Activated naive CD4-positive, alpha-beta T cell treated with anti-CD3 and anti-CD28 coated beads for 36 hours (primary cell): ENCODE results near the gene BORCS5. TPM values are rescaled to one million over a fixed set of nuclear protein-coding genes. Genes with fewer than 3 reads are reported as not detected.

Experiments
- CTCF ChIA-PET: fragments of 350-600 bp; sonication (Branson Sonifier 250); formaldehyde crosslinking; loops from one replicate; lab custom pipeline; 2021; ENCODE audit warnings: antibody characterized with exemption; lab: Charles Lee
- DNase-seq: peaks from one replicate; pipeline ENCODE4 v3.0.0-alpha.2; 2020
- H3K27ac Mint-ChIP-seq: one replicate; pipeline ENCODE4 v1.8.0; 2021; ENCODE audit warnings: mild to moderate bottlenecking, mixed read lengths
- H3K27me3 Mint-ChIP-seq: one replicate; pipeline ENCODE4 v1.8.0; 2021; ENCODE audit warnings: low read depth, mixed read lengths
- H3K36me3 Mint-ChIP-seq: one replicate; pipeline ENCODE4 v1.8.0; 2021; ENCODE audit warnings: low read depth, mixed read lengths
- H3K4me1 Mint-ChIP-seq: one replicate; pipeline ENCODE4 v1.8.0; 2021; ENCODE audit warnings: low read depth, mixed read lengths
- H3K4me3 Mint-ChIP-seq: one replicate; pipeline ENCODE4 v1.8.0; 2021; ENCODE audit warnings: mild to moderate bottlenecking, moderate library complexity, mixed read lengths
- H3K9me3 Mint-ChIP-seq: one replicate; pipeline ENCODE4 v1.8.0; 2021; ENCODE audit warnings: mixed read lengths
- intact Hi-C: fragments of 100-400 bp; cut with micrococcal nuclease; formaldehyde crosslinking; loops from one replicate; pipeline ENCODE4 v1.15.1; 2023
- total RNA-seq, 2 experiments: library from RNA; stranded (reverse); gene quantifications; one replicate each; pipeline ENCODE4 v1.2.3, GENCODE V29; 2021

Gene BORCS5
- total RNA-seq, 2 experiments from 2014 or later, result 31.2 to 35.6 TPM

GRCh38 chr12:12454315-12454714 is 97.4 kb downstream of the BORCS5 start:
- H3K4me3 Mint-ChIP-seq, result no peak overlapping the region
- no peak for DNase-seq
- H3K36me3 Mint-ChIP-seq, result peaks cover 2% of the 10 kb centered on the region
- no peak overlapping the region for H3K27ac Mint-ChIP-seq
- H3K27me3 Mint-ChIP-seq, result no peaks in the 10 kb centered on the region
- no peaks in the 10 kb centered on the region for H3K9me3 Mint-ChIP-seq
- H3K4me1 Mint-ChIP-seq, result peaks cover 29% of the 10 kb centered on the region
- intact Hi-C loops, result no loop called here
- CTCF ChIA-PET, result interaction anchor here (0.6 to 2.8 kb wide), 3 partner anchors 12 to 109 kb away, joined by 3 to 9 read pairs (median 5); partner anchors contain the start of gene DUSP16

GRCh38 chr12:12456637-12457036 is 99.8 kb downstream of the BORCS5 start:
- Mint-ChIP-seq H3K36me3 (peaks cover 2% of the 10 kb centered on the region), H3K4me3 (peak overlapping the region; percentile 17), H3K4me1 (peaks cover 51% of the 10 kb centered on the region), H3K27ac (peak overlapping the region; percentile 76), H3K27me3 (no peaks in the 10 kb centered on the region), H3K9me3 (no peaks in the 10 kb centered on the region)
- intact Hi-C loops, result loop anchor here (1.0 kb wide), 2 partner anchors 14 to 19 kb away; no protein-coding TSS in a partner anchor
- DNase-seq, result no peak
- CTCF ChIA-PET, result interaction anchor here (0.6 to 2.8 kb wide), 8 partner anchors 9 to 150 kb away, joined by 3 to 9 read pairs (median 4); no protein-coding TSS in a partner anchor

- peak overlapping the region; percentile 90 for H3K27ac Mint-ChIP-seq
- H3K4me3 Mint-ChIP-seq, result peak overlapping the region; percentile 35
- H3K36me3 Mint-ChIP-seq, result peaks cover 13% of the 10 kb centered on the region
- no peaks in the 10 kb centered on the region for H3K27me3 Mint-ChIP-seq
- H3K9me3 Mint-ChIP-seq, result no peaks in the 10 kb centered on the region
- DNase-seq, result peak; percentile 71
- H3K4me1 Mint-ChIP-seq, result peaks cover 79% of the 10 kb centered on the region
- CTCF ChIA-PET, result interaction anchor here (0.6 to 2.1 kb wide), 11 partner anchors 10 to 100 kb away, joined by 3 to 10 read pairs (median 3); no protein-coding TSS in a partner anchor
- intact Hi-C loops, result loop anchor here (1.0 to 5.0 kb wide), 6 partner anchors 14 to 146 kb away; partner anchors contain the start of gene DUSP16
Measured at GRCh38 chr12:12460935-12461922, 104.4 kb downstream of the BORCS5 start.

DNA sequence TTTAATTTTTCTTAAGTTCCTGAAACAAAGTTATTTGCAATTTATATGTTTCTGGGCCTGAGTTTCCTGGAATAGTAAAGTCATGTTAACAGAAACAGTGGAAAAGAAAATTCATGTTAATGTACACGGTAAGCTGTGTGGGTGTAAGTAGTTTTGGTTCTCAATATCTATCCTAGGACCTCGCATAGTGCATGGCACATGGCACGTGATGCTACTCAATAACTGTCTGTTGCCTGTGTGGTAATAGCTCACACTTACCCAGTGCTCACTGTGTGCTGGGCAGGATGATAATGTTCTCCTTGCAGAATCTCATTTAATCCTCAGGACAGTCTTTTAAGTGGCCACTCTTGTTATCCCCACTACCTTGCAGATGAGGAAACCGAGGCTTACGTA is 105.0 kb downstream of the BORCS5 start:
- Mint-ChIP-seq H3K9me3 (no peaks in the 10 kb centered on the region), H3K4me3 (peak overlapping the region; percentile 9), H3K27ac (peak overlapping the region; percentile 90), H3K27me3 (no peaks in the 10 kb centered on the region), H3K4me1 (peaks cover 79% of the 10 kb centered on the region), H3K36me3 (peaks cover 17% of the 10 kb centered on the region)
- CTCF ChIA-PET, result interaction anchor here (0.7 to 2.1 kb wide), 11 partner anchors 9 to 100 kb away, joined by 3 to 10 read pairs (median 3); no protein-coding TSS in a partner anchor
- peak; percentile 45 for DNase-seq
- intact Hi-C loops, result loop anchor here (1.0 to 5.0 kb wide), 6 partner anchors 13 to 145 kb away; partner anchors contain the start of gene DUSP16

- H3K4me3 Mint-ChIP-seq, result no peak overlapping the region
- intact Hi-C loops, result no loop called here
Measured at GRCh38 chr12:12465522-12465921, 108.6 kb downstream of the BORCS5 start.

GRCh38 chr12:12466157-12466556 is 109.3 kb downstream of the BORCS5 start:
- intact Hi-C loops, result loop anchor here (1.0 kb wide), 1 partner anchor 8 kb away; no protein-coding TSS in a partner anchor
- peaks cover 65% of the 10 kb centered on the region for H3K4me1 Mint-ChIP-seq
- H3K27ac Mint-ChIP-seq, result peak overlapping the region; percentile 84
- no peaks in the 10 kb centered on the region for H3K27me3 Mint-ChIP-seq
- peak overlapping the region; percentile 7 for H3K4me3 Mint-ChIP-seq
- CTCF ChIA-PET, result interaction anchor here (1.2 to 2.2 kb wide), 4 partner anchors 10 to 89 kb away, joined by 4 to 8 read pairs (median 6); no protein-coding TSS in a partner anchor
- H3K36me3 Mint-ChIP-seq, result peaks cover 43% of the 10 kb centered on the region
- no peaks in the 10 kb centered on the region for H3K9me3 Mint-ChIP-seq
- DNase-seq, result peak; percentile 69

More at GRCh38 chr12:12465522-12465921, 108.6 kb downstream of the BORCS5 start:
- H3K4me1 Mint-ChIP-seq, result peaks cover 72% of the 10 kb centered on the region
- peaks cover 40% of the 10 kb centered on the region for H3K36me3 Mint-ChIP-seq
- no peaks in the 10 kb centered on the region for H3K27me3 Mint-ChIP-seq
- H3K27ac Mint-ChIP-seq, result peak overlapping the region; percentile 20
- no peak for DNase-seq
- H3K9me3 Mint-ChIP-seq, result no peaks in the 10 kb centered on the region
- CTCF ChIA-PET, result interaction anchor here (0.6 to 2.2 kb wide), 6 partner anchors 9 to 273 kb away, joined by 3 to 8 read pairs (median 4); partner anchors contain the start of gene DUSP16

DNA sequence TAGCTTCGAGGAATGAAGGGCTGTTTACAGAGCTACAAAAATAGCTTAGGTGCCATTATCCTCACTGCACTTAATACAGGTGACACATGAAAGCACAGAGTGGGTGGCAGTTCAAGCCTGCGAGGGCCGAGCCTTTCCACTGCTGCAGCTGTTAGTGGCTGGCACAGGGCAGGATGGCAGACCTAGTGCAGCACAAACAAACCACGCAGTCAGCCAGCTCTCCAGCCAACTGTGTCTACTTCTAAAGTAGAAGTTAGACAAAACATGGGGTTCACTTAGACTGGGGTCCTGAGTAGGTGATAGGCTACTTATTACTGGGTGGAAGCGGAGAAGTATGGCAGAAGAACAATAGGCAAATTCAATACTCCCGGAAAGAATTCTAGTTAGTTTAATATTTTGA is 110.4 kb downstream of the BORCS5 start:
- H3K27me3 Mint-ChIP-seq, result no peaks in the 10 kb centered on the region
- peak overlapping the region; percentile 55 for H3K27ac Mint-ChIP-seq
- H3K9me3 Mint-ChIP-seq, result no peaks in the 10 kb centered on the region
- peaks cover 54% of the 10 kb centered on the region for H3K4me1 Mint-ChIP-seq
- peaks cover 48% of the 10 kb centered on the region for H3K36me3 Mint-ChIP-seq
- peak; percentile 47 for DNase-seq
- no peak overlapping the region for H3K4me3 Mint-ChIP-seq
- CTCF ChIA-PET, result interaction anchor here (1.7 kb wide), 1 partner anchor 90 kb away, joined by 8 read pairs; no protein-coding TSS in a partner anchor
- intact Hi-C loops, result no loop called here

GRCh38 chr12:12467688-12468261 is 110.9 kb downstream of the BORCS5 start:
- H3K4me3 Mint-ChIP-seq, result no peak overlapping the region
- H3K9me3 Mint-ChIP-seq, result no peaks in the 10 kb centered on the region
- CTCF ChIA-PET, result no interaction called here
- peak; percentile 23 for DNase-seq
- peak overlapping the region; percentile 55 for H3K27ac Mint-ChIP-seq
- no peaks in the 10 kb centered on the region for H3K27me3 Mint-ChIP-seq
- intact Hi-C loops, result no loop called here
- peaks cover 53% of the 10 kb centered on the region for H3K4me1 Mint-ChIP-seq
- H3K36me3 Mint-ChIP-seq, result peaks cover 48% of the 10 kb centered on the region

GRCh38 chr12:12468575-12468974 is 111.7 kb downstream of the BORCS5 start:
- CTCF ChIA-PET, result no interaction called here
- intact Hi-C loops, result no loop called here
- no peaks in the 10 kb centered on the region for H3K27me3 Mint-ChIP-seq
- DNase-seq, result no peak
- no peaks in the 10 kb centered on the region for H3K9me3 Mint-ChIP-seq
- no peak overlapping the region for H3K27ac Mint-ChIP-seq
- H3K36me3 Mint-ChIP-seq, result peaks cover 47% of the 10 kb centered on the region
- no peak overlapping the region for H3K4me3 Mint-ChIP-seq
- H3K4me1 Mint-ChIP-seq, result peaks cover 50% of the 10 kb centered on the region

GRCh38 chr12:12469386-12469785 is 112.5 kb downstream of the BORCS5 start:
- Mint-ChIP-seq H3K9me3 (no peaks in the 10 kb centered on the region), H3K27me3 (no peaks in the 10 kb centered on the region), H3K27ac (no peak overlapping the region), H3K36me3 (peaks cover 50% of the 10 kb centered on the region), H3K4me3 (no peak overlapping the region), H3K4me1 (peaks cover 53% of the 10 kb centered on the region)
- no peak for DNase-seq
- intact Hi-C loops, result no loop called here
- CTCF ChIA-PET, result no interaction called here

DNA sequence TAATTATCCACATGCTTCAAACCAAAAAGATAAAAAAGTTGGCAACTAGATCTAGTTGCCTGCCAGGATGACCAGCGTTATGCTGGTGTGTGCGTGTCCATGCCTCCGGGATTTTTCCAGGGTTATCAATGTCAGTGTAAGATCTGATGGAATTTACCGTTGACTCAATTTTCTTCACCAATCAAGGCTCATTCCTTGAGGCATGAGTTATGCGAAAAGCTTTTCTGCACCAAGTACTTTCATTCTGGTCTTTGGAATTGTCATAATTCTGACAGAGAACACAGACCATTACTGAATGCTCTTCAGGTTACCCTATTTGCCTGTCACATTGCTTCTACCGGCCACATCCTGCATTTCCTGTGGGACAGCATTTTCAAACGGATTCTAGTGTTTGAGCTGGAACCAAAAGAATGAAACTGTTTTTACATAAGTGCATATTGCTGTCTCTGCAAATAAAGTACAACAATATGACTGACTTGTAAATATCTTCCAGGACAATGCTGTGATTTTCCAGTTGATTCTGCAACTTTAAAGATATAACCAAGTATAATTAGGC is 114.0 kb downstream of the BORCS5 start:
- no peaks in the 10 kb centered on the region for H3K9me3 Mint-ChIP-seq
- H3K27me3 Mint-ChIP-seq, result no peaks in the 10 kb centered on the region
- peaks cover 54% of the 10 kb centered on the region for H3K4me1 Mint-ChIP-seq
- DNase-seq, result no peak
- peaks cover 53% of the 10 kb centered on the region for H3K36me3 Mint-ChIP-seq
- H3K4me3 Mint-ChIP-seq, result no peak overlapping the region
- CTCF ChIA-PET, result interaction anchor here (1.3 kb wide), 1 partner anchor 9 kb away, joined by 3 read pairs; no protein-coding TSS in a partner anchor
- intact Hi-C loops, result no loop called here
- no peak overlapping the region for H3K27ac Mint-ChIP-seq
